Measurements from ENCODE around the gene KCNG2.

DNA sequence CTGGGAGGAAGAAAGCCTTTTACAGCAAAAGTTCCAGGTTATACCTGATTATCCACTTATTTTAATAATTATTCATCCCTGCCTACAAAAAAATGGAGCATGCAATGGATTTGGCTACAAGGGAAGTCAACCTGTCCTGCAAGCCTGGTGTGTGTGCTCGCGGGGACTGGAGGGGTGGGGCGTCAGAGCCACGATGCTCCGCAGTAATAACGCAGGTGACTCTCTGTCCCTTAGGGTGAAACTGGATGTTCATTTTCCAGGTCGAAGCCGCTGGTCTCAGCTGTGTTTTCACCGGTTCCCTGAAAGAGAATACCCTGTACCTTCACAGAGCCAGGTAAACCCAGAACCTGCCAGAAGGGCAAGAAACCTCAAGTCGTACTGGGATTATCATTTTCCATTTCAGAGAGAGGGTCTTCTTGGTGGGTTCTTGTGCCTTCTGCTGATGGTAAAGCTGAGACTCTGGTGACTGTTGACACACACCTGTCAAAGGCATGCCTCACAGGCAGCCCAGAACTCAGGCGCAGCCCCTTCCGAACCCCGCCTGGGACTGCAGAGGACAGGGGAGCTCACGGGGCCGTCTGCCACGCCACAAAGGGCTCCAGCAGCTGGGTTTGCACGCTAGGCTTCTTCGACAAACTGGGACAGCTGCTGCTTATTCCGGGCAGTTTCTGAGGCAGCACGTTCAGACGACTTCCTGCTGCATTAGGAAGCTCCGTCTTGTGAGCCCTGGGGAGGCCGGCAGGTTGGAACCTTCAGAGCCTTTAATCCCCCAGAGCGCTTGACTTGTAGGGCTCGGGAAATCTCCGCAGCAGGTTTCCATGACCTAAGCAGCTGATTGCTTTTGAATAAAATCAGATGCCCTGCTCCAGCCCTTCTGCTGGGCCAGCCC lies 58.6 kb downstream of the KCNG2 start:
- TF ChIP-seq, protein P1, sequence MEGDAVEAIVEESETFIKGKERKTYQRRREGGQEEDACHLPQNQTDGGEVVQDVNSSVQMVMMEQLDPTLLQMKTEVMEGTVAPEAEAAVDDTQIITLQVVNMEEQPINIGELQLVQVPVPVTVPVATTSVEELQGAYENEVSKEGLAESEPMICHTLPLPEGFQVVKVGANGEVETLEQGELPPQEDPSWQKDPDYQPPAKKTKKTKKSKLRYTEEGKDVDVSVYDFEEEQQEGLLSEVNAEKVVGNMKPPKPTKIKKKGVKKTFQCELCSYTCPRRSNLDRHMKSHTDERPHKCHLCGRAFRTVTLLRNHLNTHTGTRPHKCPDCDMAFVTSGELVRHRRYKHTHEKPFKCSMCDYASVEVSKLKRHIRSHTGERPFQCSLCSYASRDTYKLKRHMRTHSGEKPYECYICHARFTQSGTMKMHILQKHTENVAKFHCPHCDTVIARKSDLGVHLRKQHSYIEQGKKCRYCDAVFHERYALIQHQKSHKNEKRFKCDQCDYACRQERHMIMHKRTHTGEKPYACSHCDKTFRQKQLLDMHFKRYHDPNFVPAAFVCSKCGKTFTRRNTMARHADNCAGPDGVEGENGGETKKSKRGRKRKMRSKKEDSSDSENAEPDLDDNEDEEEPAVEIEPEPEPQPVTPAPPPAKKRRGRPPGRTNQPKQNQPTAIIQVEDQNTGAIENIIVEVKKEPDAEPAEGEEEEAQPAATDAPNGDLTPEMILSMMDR (IDR thresholded peaks at IDR 0.05 in 4 of 5, conservative IDR thresholded peaks at IDR 0.05 in 1 of 5) = no peak
- no peak for TF ChIP-seq POLR2A (IDR thresholded peaks at IDR 0.05)
